NCI-H1694 treated with DMSO at 0.1 percent for 48 hours (cell line): ENCODE data around the gene FLAD1.

Source experiments
- DNase-seq: peaks from one replicate; lab custom pipeline; 2025; lab: John Stamatoyannopoulos, UW

Gene FLAD1

GRCh38 chr1:154952664-154953063 is 30.5 kb upstream of the FLAD1 start:
- DNase-seq: no peak

GRCh38 chr1:154953611-154954038 is 29.5 kb upstream of the FLAD1 start:
- DNase-seq: no peak

DNA sequence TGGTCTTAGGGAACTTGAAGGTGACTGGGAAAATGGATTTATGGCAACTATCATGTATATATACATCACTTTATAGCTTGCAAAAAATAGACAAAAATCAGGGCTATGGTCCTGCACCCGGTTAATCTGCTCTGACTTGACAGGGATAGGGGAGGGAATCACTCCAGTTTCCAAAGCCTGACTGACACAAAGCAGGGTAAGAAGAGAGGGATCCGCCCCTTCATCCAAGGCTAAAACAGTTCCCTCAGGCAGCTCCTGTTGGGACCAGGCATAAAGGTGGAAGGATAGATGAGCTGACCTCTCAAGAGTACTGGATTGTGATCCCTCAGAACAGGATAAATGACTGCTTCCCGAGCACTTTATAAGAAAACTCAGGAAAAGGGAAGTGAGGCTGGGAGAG is 28.6 kb upstream of the FLAD1 start:
- no peak for DNase-seq

DNA sequence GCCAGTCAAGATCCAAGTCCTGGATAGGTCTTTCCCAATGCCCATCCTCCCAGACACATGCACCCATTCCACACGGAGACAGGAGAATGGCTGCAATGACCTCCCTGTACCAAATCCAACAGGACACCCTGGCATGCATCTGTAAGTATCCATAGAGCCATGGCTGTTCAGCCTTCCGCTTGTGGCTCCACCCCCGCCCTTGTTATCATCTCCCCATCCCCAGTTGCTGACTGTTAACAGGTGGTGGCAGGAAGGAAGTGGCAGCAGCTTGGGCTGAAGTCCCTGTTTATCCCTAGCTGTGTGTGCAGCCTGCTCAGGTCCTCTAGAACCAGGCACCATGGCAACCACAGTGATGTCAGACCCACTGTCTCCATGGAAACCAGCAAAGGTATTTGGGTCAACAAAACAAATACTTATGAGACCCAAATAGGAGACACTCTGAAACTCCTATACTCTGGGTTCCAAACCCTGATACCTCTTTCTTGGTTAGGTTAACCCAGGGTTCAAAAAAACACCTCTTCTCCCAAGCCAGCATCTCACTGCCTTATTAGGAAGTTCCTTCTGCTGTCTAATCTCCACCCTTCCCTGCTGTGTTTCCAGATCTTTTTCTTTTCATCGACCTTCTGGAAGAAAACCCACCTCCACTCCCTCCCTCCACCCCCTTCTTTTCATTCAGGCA is 28.0 kb upstream of the FLAD1 start:
- DNase-seq: peak; percentile 25

GRCh38 chr1:154955718-154956543 is 27.2 kb upstream of the FLAD1 start, which contains the start of gene PBXIP1:
PBXIP1 (minus strand) TSS chr1:154956099; CDS start chr1:154953721, 2,378 bp downstream.
- peak; percentile 92 for DNase-seq

- no peak for DNase-seq
Observed at GRCh38 chr1:154956544-154956941, 26.6 kb upstream of the FLAD1 start.

- DNase-seq: no peak
Observed at GRCh38 chr1:154957091-154957657, 26.0 kb upstream of the FLAD1 start.

- no peak for DNase-seq
Observed at GRCh38 chr1:154958036-154958435, 25.1 kb upstream of the FLAD1 start.

DNA sequence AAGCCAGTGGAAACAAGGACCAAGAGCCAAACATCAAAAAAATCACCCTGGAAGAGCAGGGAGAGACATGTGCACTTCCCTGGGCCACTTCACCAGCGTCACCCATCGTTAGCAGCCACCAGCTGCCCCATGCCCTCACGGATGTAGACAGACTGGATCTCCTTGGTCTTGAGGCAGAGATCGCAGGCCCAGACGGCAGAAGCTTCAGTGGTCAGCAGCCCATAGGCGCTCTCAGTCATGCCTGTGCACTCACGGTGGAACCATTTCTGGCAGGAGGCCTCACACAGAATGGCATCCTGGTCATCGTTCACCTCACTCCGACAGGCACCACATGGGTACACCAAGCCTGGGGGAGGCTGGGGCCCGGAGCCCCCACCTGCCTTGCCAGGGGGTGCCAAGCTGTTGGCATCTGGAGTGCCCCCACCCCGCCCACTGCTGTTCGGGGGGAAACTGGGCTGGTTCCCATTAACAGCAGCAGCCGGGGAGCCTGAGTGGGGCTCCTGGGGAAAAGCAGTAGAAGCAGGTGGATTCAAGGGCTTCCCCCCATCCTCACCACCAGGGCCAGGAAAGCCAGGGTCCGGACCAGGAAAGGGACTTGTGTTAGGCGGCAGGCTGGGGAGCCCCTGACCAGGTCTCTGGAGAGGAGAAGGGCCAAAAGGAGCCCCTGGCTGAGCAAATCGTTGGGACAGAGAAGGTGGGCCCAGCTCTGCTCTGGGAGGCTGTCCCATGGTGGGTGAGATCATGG is 24.3 kb upstream of the FLAD1 start:
- DNase-seq: no peak

DNA sequence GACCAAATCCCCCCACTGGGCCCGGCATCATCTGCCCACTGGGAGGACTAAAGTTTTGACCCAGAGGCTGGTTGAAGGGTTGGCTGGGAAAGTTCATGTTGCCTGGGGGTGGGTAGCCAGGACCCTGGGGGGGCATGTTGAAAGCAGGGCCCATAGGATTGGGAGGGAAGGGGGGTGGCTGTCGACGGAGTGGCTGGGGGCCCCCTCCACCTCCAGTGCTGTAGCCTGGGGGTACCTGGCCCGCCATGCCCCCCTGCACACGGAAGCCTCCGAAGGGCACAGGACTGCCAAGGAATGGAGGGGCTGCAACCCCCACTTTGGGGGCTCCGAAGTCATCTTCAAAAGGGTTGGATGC is 23.7 kb upstream of the FLAD1 start:
- no peak for DNase-seq

DNA sequence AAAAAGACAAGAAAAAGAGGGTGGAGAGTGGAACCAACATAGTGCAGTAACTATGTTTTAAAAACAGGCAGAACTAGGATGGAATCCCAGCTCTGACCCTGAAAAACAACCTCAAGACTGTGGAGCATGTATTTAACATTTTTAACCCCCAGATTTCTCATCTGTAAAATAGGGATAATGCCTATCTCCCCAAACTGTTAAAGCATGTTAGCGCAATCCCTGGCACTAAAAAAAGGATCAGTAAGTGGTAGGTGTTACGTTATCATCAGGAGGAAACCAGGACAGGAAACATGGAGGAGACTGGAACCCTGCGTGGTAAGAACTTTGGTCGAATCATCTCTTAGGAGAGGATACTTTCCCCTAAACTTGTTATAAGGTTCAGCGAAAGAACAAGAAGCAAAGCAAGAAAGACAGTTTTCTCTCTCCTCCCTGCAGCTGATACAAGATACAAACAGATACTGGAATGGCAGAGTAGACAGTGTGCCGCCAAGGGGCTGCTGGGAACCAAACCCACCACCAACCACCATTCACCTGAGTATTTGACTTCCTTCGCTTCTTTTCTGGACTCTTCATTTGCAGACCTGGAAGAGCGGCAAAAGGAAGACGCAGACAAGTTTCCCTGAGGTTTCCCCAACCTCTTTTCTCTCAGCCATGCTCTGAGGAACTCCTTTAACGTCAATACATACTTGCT is 22.6 kb upstream of the FLAD1 start:
- no peak for DNase-seq

- DNase-seq: peak; percentile 75
Observed at GRCh38 chr1:154961207-154962155, 21.7 kb upstream of the FLAD1 start, which contains the start of gene PYGO2. PYGO2 (minus strand) TSS chr1:154961782; CDS start chr1:154961576, 206 bp downstream.

DNA sequence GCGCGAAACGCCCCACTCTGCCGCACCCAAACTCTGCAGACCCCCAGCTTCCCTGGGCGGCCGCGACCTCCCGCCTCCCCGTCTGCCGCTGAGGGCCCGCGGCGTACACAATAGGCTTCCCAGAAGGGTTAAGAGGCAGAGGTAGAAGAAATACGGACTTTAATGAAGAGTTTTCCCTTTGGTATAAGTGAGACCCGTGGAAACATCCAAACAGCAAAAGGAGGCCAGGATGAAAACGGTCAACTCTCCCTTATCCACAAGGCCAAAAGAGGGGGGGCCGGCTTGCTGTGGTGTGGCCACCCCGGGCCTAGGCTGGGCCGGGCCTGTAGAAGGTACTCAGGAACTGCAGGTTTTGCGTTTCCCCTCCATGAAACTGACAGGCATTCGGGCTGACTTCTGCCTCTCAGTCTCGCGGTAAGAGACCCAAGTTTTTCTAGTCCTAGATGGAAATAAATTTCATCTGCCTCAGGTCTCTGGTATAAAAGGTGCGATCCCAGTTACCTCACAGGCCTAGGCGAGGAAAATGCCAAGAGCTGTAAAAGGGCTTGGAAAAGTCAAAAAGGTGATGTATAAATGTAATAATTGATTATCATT is 20.9 kb upstream of the FLAD1 start:
- DNase-seq: peak; percentile 47

DNA sequence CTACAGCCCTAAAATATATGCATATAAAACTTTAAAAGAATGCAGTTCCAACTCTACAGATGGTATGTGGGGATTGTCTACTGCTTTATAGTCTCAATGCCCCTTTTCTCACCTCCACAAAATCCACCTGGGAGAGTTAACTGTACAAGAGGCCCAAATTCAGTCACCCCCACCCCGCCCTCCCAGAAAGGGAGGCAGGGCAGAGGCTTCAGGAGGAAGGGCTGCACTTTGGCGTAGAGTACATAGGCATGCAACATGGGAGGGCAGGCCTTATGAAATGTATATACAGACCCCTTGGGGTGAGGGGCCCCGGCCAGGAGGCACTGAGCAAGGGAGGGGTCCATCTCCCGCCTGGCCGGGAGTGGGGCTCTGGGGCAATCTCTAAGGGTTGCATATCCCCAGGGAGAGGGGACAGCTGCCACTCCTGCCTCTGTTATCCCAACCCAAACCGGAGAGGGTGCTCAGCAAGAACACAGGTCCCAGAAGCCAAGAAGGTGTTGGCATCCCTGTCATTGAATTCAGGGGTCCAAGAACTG is 20.3 kb upstream of the FLAD1 start:
- DNase-seq: no peak

GRCh38 chr1:154963643-154964042 is 19.5 kb upstream of the FLAD1 start:
- no peak for DNase-seq

DNA sequence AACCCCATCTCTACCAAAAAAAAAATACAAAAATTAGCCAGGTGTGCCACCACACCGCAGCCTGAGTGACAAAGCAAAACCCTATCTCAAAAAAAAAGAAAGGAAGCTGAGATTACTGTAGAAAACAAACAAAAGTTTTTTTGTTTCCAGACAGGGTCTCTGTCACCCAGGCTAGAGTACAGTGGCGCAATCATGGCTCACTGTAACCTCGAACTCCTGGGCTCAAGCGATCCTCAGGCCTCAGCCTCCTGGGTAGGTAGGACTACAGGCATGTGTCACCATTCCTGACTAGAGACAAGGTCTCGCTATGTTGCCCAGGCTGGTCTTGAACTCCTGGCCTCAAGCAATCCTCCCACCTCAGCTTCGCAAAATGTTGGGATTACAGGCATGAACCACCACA is 18.8 kb upstream of the FLAD1 start:
- no peak for DNase-seq

DNA sequence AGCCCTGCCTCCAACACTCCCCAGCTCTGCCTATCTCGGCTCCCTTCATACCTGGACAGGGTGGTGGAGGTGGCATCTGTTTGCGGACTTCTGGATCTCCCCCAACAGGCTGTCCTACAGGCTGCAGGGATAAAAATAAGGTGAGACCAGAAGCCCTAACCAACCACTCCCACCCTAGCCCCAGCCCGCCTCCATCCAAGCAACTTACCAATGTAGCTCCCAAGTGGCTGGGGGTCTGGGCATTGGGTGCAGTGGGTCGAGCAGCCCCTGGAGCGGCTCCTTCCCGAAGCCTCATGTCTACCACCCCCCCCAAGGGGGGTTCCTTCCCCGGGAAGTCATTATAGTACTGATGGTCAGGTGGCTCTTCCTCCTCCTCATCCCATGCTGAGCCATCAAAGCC is 17.0 kb upstream of the FLAD1 start:
- no peak for DNase-seq

DNA sequence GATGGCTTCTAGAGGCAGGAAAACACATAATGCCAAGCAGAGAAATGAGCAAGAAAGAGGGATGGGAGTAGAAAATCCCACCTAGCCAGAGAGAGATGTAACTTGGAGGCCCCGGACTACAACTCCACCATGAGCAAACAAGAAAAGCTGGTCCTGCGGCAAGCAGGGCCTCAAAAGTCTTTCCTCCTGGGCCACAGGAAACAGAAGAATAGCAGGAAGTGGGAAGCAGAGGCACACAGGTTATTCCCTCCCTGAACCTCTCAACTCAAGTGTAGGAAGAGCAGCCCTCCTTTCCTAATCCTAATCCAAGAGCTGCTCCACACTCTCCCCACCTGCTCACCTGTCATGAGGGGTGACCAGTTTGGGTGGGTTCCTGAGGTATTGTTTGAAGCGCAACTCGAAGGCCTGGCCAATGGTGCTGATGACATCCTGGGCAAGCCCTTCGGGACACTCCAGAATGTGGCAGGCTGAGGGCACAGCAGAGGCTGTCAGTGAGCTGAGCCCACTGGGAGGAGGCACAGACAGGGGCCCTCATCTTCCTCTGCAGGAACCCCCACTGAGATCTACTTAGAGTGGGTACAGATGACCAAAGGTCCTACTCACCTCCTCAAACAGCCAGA is 15.7 kb upstream of the FLAD1 start:
- no peak for DNase-seq

DNA sequence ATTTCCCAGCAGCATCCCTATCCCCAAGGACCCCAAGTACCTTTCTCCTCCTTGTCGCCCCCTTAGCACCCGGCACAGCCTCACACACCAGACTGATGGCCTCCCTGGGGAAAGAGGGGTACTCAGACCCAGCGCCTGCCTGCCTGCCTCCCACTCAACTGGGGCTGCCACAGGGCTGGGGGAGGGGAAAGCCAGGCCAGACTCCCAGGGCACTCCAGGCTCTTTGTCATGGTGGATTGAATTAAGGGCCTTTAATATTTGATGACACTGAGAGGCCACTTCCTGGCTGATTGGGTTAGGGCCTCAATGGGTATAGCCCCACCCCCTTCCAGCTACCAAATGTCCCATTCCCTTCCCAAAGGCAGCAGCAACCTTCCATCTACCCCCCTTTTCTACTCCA is 14.4 kb upstream of the FLAD1 start:
- no peak for DNase-seq
